ENCODE data around the gene KRT39.

DNA sequence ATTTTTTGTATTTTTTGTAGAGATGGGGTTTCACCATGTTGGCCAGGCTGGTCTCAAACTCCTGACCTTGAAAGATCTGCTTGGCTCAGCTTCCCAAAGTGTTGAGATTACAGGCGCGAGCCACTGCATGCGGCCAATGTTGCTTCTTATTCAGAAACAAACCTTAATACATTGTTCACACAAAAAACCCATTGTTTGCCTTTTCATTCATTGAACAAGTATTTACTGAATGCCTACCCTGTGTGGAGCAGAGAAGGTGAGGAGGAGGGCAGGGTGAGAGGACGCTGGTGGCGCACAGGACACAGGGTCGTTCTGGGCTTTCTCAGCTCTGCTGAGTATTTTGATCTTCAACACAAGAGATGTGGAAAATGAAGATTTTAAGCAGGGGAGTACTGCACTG lies 21.3 kb downstream of the KRT39 start:
- TF ChIP-seq POLR2AphosphoS5 (IDR thresholded peaks at IDR 0.05) (no peak), POLR2A (IDR thresholded peaks at IDR 0.05) (no peak), EP300 (IDR thresholded peaks at IDR 0.05) (no peak)
- TF ChIP-seq, protein P1, sequence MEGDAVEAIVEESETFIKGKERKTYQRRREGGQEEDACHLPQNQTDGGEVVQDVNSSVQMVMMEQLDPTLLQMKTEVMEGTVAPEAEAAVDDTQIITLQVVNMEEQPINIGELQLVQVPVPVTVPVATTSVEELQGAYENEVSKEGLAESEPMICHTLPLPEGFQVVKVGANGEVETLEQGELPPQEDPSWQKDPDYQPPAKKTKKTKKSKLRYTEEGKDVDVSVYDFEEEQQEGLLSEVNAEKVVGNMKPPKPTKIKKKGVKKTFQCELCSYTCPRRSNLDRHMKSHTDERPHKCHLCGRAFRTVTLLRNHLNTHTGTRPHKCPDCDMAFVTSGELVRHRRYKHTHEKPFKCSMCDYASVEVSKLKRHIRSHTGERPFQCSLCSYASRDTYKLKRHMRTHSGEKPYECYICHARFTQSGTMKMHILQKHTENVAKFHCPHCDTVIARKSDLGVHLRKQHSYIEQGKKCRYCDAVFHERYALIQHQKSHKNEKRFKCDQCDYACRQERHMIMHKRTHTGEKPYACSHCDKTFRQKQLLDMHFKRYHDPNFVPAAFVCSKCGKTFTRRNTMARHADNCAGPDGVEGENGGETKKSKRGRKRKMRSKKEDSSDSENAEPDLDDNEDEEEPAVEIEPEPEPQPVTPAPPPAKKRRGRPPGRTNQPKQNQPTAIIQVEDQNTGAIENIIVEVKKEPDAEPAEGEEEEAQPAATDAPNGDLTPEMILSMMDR (IDR thresholded peaks at IDR 0.05) = no peak
